AG09319 (cell line): ENCODE data around the gene B4GALT1.

Source experiments
- DNase-seq: peaks from one replicate; pipeline ENCODE4 v3.0.0-alpha.2; 2010; ENCODE audit warnings: low read depth; ENCODE audit errors: extremely low read depth
- TF ChIP-seq, protein P1 (sequence below): IDR thresholded peaks from 2 replicates; pipeline ENCODE4 v1.5.1; 2011; ENCODE audit warnings: low read depth, mild to moderate bottlenecking, inconsistent platforms, low read length, moderate library complexity

B4GALT1 gene

DNA sequence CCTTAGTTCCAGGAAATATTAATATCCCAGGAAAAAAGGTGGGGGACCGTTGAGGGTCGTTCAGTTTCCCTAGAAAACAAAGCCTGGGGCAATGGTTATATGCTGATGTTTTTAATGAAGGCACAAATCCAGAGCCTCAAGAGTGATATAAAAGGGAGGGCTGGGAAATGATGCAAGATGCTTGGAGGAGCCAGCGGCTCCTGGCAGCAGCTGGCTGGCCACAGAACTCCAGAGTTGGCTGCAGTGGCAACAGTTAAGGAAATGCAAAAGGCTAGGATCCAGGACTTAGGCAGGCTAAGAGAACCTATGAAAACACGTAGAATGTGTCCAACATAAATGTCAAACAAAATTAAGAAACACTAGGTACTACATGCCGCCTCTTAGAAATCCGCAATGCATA lies 31.0 kb upstream of the B4GALT1 start:
- TF ChIP-seq, protein P1, sequence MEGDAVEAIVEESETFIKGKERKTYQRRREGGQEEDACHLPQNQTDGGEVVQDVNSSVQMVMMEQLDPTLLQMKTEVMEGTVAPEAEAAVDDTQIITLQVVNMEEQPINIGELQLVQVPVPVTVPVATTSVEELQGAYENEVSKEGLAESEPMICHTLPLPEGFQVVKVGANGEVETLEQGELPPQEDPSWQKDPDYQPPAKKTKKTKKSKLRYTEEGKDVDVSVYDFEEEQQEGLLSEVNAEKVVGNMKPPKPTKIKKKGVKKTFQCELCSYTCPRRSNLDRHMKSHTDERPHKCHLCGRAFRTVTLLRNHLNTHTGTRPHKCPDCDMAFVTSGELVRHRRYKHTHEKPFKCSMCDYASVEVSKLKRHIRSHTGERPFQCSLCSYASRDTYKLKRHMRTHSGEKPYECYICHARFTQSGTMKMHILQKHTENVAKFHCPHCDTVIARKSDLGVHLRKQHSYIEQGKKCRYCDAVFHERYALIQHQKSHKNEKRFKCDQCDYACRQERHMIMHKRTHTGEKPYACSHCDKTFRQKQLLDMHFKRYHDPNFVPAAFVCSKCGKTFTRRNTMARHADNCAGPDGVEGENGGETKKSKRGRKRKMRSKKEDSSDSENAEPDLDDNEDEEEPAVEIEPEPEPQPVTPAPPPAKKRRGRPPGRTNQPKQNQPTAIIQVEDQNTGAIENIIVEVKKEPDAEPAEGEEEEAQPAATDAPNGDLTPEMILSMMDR = no peak
- no peak for DNase-seq

DNA sequence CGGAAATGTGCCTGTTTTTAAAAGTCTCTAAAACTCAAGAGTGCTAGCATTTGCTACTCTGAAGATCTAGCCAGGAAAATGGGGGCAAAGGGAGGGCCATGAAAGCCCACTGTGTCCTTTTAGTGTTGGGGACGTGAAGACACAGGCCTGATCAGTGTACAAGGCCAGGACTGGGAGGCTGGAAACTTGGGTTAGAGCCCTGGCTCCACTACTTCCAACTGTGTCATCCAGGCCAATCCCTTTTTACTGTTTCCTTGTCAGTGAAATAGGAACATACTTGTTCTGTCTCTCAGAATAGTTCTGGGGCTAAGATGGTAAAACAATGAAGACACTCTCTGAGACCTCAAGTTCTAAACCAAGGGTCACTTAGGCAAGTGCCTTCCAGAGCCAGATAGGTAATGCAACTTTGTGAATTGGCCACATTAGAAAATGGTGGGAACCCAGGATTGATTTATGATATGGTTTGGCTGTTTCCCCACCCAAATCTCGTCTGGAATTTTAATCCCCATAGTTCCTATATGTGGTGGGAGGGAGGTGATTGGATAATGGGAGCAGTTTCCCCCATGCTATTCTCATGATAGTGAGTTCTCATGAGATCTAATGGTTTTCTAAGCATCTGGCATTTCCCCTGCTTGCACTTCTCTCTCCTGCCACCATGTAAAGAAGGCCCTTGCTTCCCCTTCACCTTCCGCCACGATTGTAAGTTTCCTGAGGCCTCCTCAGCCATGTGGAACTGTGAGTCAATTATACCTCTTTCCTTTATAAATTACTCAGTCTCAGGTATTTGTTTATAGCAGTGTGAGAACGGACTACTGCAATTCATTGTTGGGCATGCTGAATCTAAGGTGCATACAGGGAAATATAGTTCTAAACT lies 30.4 kb upstream of the B4GALT1 start:
- TF ChIP-seq, protein P1 = no peak
- DNase-seq = no peak

DNA sequence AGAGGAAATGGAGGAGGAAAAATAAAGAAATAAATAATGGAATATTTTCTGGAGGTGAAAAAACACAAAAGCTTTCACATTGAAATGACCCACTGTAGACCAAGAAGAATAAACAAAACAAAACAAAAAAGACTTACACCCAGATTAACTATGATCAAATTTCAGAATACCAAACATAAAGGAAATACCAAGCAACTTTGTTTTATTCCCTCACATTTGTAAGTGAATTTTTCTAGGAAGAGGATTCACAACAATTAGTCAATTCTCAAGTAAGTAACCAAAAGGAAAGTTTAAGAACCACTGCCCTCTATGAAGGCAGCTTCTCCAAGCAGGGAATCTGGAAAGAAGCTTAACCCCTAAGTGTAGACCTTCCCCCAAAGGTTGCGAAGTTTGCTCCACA lies 29.6 kb upstream of the B4GALT1 start:
- DNase-seq = no peak
- TF ChIP-seq, protein P1 = no peak

DNA sequence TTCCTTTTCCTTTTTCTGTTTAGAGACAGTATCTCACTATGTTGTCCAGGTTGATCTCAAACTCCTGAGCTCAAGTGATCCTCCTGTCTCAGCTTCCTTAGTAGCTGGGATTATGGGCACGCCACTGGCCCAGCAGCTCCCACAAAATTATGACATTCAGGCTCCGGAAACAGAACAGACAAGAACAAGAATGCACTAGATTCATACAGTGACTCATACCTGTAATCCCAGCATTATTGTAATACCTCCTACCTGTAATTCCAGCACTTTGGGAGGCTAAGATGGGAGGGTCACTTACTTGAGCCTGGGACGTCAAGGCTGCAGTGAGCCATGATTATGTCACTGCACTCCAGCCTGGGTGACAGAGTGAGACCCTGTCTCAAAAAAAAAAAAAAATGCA lies 26.7 kb upstream of the B4GALT1 start:
- TF ChIP-seq, protein P1 = no peak
- no peak for DNase-seq

DNA sequence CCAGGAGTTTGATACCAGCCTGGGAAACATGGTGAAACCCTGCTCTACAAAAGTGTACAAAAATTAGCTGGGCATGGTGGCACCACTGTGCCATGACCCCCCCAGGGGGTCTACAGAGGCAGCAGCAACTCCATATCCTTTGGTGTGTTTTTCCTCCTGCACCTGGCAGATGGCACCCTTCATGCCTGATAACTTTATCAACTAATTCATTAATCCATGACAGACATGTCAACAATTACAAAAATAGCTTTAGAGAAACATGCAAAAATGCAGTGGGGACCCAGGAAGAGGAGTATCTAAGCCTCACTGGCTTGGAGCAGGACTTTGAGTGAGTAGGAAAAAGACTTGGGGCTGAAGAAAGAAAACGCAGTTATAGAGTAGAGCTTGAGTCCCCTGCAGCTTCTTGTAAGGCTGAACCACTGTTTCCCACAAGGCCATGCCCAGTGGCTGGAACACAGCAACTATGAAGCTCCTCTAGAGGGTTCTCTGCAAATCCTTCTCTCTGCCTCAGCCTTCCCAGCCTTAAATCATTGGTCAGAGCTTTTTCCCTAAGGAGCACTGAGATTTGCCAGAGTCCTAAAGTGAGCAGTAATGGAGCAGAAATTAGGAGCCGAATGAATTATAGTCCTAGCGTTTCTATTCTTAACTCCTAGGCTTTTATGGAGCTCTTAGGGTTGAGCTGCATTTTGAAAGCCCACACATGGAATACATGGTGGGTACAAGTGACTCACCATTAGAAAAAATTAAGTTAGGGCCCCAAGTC lies 25.5 kb upstream of the B4GALT1 start:
- TF ChIP-seq, protein P1 = no peak
- no peak for DNase-seq

DNA sequence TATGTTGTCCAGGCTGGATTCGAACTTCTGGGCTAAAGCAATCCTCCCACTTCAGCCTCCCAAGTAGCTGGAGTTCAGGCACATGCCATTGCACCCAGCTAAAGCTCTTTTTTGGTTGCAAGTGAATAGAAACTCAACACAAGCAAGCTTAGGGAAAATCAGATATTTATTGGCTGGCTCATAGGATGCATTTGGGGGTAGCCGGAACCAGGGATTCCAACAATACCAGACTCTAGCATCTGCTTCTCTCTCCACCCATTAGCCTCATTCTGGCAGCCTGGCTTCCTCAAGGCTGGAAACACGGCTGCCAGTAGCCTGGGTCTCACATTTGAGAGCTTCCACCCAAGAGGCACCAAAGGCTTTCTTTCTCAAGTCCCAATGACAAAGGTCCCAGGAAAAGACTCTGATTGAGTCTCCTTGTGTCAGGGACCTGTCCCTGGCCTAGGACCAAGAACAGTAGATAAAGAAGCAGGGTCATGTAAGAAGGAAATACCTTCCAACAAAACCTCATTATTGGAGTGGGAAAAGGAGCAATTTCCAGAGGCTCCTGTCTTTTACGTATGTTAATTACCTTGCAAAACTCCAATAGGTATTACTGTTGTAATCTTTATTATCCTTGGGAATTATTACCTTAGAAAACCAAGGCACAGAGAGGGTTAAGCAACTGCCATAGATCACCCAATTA lies 23.0 kb upstream of the B4GALT1 start:
- TF ChIP-seq, protein P1 = no peak
- DNase-seq = no peak
